Measurements from ENCODE around the gene MRPL53. TPM values are rescaled to one million over a fixed set of nuclear protein-coding genes. Genes with fewer than 3 reads are reported as not detected.
"Not testable (repeated sequence)": the region's sequence is repeated elsewhere in the genome, so short reads cannot be mapped to it uniquely, and the experiment has no call there.

MRPL53 gene
- total RNA-seq, 1 experiment from 2014 or later, result 65.4 TPM

DNA sequence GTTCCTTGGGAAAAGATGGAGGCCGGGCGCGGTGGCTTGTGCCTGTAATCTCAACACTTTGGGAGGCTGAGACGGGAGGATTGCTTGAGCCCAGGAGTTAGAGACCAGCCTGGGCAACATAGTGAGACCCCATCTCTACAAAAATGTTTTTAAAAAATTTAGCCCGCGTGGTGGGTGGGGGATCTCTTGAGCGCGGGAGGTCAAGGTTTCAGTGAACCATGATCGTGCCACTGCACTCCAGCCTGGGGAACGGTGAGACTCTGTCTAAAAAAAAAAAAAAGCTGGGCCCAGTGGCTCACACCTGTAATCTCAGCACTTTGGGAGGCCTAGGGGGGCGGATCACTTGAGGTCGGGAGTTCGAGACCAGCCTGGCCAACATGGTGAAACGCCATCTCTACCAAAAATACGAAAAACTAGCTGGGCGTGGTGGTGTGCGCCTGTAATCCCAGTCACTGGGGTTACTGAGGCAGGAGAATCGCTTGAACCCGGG lies 11.2 kb upstream of the MRPL53 start:
- DNase-seq (ENCODE audit: low read depth, low spot score); ATAC-seq; H4K20me1 ChIP-seq (ENCODE audit: insufficient read depth); H2AFZ ChIP-seq (ENCODE audit: low read depth, low read length, poor library complexity, severe bottlenecking); BruUV-seq (replicated peaks); H3K9me3 ChIP-seq (ENCODE audit: control insufficient read depth in 1 of 2, insufficient read depth in 1 of 2, low read depth in 1 of 2, low read length in 2 of 2); H3K9me2 ChIP-seq (ENCODE audit: insufficient read depth); H3K27me3 ChIP-seq (ENCODE audit: insufficient read depth, low read length): not testable (repeated sequence)
- Histone ChIP-seq H3K9ac (ENCODE audit: low read length) (peak overlapping the region; percentile 86), H3K79me2 (ENCODE audit: insufficient read depth, low read length) (peaks cover 31% of the 10 kb centered on the region), H3K36me3 (ENCODE audit: control insufficient read depth in 1 of 2, insufficient read depth in 2 of 2, low read length in 2 of 2) (peaks cover 11 to 13% of the 10 kb centered on the region in 2 experiments; a peak in 3 of 4 replicates), H3K4me1 (ENCODE audit: control insufficient read depth in 1 of 2, insufficient read depth in 2 of 2, low read length in 2 of 2) (peaks cover 12 to 25% of the 10 kb centered on the region in 2 experiments), H3K4me3 (replicated peaks in 1 of 2; ENCODE audit: low read depth in 1 of 2, low read length in 2 of 2) (peak overlapping the region; percentile 61 to 95), H3K4me2 (ENCODE audit: low read length) (peak overlapping the region; percentile 66), H3K27ac (ENCODE audit: low read depth, low read length) (peak overlapping the region; percentile 90)
- ChIA-PET RAD21 (ENCODE audit: low non-redundant PET in 1 of 2, low total read pairs in 2 of 2, uncharacterized antibody in 2 of 2, unreplicated experiment in 2 of 2) (interaction anchor here in 1 of 2 experiments (1.2 kb wide), 1 partner anchor 48 kb away, joined by 3 read pairs; no protein-coding TSS in a partner anchor), POLR2A (interaction anchor here (0.8 kb wide), 1 partner anchor 26 kb away, joined by 3 read pairs; the partner anchor contains the start of gene WBP1), CTCF (interaction anchor here (1.2 to 2.3 kb wide), 5 partner anchors 9 to 48 kb away, joined by 3 to 12 read pairs (median 10); partner anchors contain the start of genes INO80B and MRPL53)
- intact Hi-C loops (cut with micrococcal nuclease), result loop anchor here (1.0 to 2.0 kb wide), 6 partner anchors 19 to 104 kb away; partner anchors contain the start of genes AUP1, HTRA2, INO80B and WBP1

DNA sequence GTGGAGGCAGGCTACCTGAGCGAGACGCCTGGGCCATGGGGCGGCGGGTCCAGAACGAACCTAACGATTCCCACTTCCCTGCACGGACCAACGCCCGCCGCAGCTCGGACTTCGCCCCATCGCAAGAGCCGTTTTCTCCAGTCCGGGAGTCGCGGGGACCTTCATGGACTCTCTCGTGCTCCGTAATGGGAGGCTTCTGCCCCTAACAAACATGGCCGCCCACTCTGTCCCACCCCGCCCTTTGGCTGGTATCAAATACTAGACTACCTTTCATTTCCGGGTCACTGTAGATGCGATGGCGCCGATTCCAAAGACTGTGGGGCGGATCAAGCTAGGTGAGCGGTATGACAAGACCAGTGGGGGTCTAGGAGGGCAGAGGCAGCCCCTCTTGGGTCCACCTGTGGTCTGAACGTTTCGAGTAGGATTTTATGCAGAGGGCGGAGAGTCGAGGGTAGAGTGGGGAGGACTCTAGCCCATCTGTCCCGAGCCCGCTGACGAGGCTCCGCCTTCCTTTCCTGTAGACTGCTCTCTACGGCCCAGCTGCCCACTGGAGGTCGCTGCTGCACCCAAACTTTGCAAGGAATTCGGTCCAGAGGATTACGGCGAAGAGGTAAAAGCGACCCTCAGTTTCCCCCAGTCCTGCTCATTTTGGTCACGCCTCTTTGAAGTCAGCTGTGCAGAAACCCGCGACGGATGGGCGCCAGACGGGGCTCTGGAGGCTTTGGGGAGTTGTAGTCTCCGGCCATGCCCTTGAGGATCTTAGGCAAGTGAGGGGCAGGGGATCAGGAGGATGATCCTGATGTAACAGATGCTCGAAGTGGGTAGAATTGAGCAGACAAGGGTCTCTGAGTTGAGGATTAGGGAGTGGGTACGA lies 10.6 kb upstream of the MRPL53 start, which contains the start of the genes CCDC142 and TTC31:
Gene CCDC142, minus strand, starts transcription at position 198 of the 874 bp plus-strand sequence. Its CDS starts 161 bp downstream, at position 37.
Gene TTC31, plus strand, starts transcription at position 281 of the 874 bp plus-strand sequence. Its CDS starts 15 bp downstream, at position 296.
- ATAC-seq (peak; percentile 92), DNase-seq (ENCODE audit: low read depth, low spot score) (peak; percentile 91)
- Histone ChIP-seq H3K4me2 (ENCODE audit: low read length) (peak within 1 kb of the TSS; percentile 66), H3K27me3 (ENCODE audit: insufficient read depth, low read length) (no peaks in the 10 kb centered on the region), H3K79me2 (ENCODE audit: insufficient read depth, low read length) (peaks cover 31% of the 10 kb centered on the region), H3K9me3 (ENCODE audit: control insufficient read depth in 1 of 2, insufficient read depth in 1 of 2, low read depth in 1 of 2, low read length in 2 of 2) (no peaks in the 10 kb centered on the region), H3K9me2 (ENCODE audit: insufficient read depth) (no peaks in the 10 kb centered on the region), H3K9ac (ENCODE audit: low read length) (peak within 1 kb of the TSS; percentile 86), H2AFZ (ENCODE audit: low read depth, low read length, poor library complexity, severe bottlenecking) (no peak within 1 kb of the TSS), H3K4me1 (ENCODE audit: control insufficient read depth in 1 of 2, insufficient read depth in 2 of 2, low read length in 2 of 2) (peaks cover 12 to 20% of the 10 kb centered on the region in 2 experiments), H3K36me3 (ENCODE audit: control insufficient read depth in 1 of 2, insufficient read depth in 2 of 2, low read length in 2 of 2) (peaks cover 11 to 13% of the 10 kb centered on the region in 2 experiments; a peak in 3 of 4 replicates), H3K4me3 (replicated peaks in 1 of 2; ENCODE audit: low read depth in 1 of 2, low read length in 2 of 2) (peak within 1 kb of the TSS; percentile 61 to 95), H3K27ac (ENCODE audit: low read depth, low read length) (peak within 1 kb of the TSS; percentile 90), H4K20me1 (ENCODE audit: insufficient read depth) (no peaks in the 10 kb centered on the region)
- ChIA-PET POLR2A (interaction anchor here (0.6 to 3.5 kb wide), 4 partner anchors 11 to 31 kb away, joined by 3 to 25 read pairs (median 4); partner anchors contain the start of genes INO80B, MRPL53 and WBP1), RAD21 (ENCODE audit: low non-redundant PET in 1 of 2, low total read pairs in 2 of 2, uncharacterized antibody in 2 of 2, unreplicated experiment in 2 of 2) (interaction anchor here in 1 of 2 experiments (0.8 to 1.0 kb wide), 2 partner anchors 47 to 105 kb away, joined by 3 read pairs; partner anchors contain the start of genes AUP1 and HTRA2), CTCF (interaction anchor here (0.8 to 2.3 kb wide), 8 partner anchors 9 to 62 kb away, joined by 3 to 12 read pairs (median 8); partner anchors contain the start of genes INO80B and MRPL53)
- intact Hi-C loops (cut with micrococcal nuclease), result loop anchor here (1.0 to 2.0 kb wide), 6 partner anchors 20 to 104 kb away; partner anchors contain the start of genes AUP1, HTRA2, INO80B and WBP1
- TSS peak; percentile 93 for BruUV-seq (replicated peaks)
- TF ChIP-seq EZH2phosphoT487 (IDR thresholded peaks at IDR 0.05; ENCODE audit: borderline replicate concordance) (no peak), EGR1 (IDR thresholded peaks at IDR 0.05; ENCODE audit: low read depth) (peak; percentile 76), FOSL1 (IDR thresholded peaks at IDR 0.05; ENCODE audit: low read depth) (no peak), POLR2AphosphoS5 (IDR thresholded peaks at IDR 0.05; ENCODE audit: low read depth, low read length) (peak; percentile 79), SIN3A (IDR thresholded peaks at IDR 0.05; ENCODE audit: low read depth) (peak; percentile 82; the same call in 1 of the 2 replicates), YY1 (IDR thresholded peaks at IDR 0.05; ENCODE audit: extremely low read depth, insufficient replicate concordance, low read depth, low read length) (peak; percentile 100), ZFX (IDR thresholded peaks at IDR 0.05) (peak; percentile 75; the same call in 1 of the 2 replicates), RAD21 (IDR thresholded peaks at IDR 0.05; ENCODE audit: low read depth) (peak; percentile 84), CBX3 (IDR thresholded peaks at IDR 0.05; ENCODE audit: low read depth) (peak; percentile 50), SP1 (IDR thresholded peaks at IDR 0.05; ENCODE audit: low read depth) (peak; percentile 86), POLR2A (IDR thresholded peaks at IDR 0.05; ENCODE audit: borderline replicate concordance, extremely low read depth, insufficient read depth, insufficient read length) (peak; percentile 58)
- TF ChIP-seq, protein P1, sequence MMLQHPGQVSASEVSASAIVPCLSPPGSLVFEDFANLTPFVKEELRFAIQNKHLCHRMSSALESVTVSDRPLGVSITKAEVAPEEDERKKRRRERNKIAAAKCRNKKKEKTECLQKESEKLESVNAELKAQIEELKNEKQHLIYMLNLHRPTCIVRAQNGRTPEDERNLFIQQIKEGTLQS (IDR thresholded peaks at IDR 0.05), result no peak
- TF ChIP-seq, protein P2, sequence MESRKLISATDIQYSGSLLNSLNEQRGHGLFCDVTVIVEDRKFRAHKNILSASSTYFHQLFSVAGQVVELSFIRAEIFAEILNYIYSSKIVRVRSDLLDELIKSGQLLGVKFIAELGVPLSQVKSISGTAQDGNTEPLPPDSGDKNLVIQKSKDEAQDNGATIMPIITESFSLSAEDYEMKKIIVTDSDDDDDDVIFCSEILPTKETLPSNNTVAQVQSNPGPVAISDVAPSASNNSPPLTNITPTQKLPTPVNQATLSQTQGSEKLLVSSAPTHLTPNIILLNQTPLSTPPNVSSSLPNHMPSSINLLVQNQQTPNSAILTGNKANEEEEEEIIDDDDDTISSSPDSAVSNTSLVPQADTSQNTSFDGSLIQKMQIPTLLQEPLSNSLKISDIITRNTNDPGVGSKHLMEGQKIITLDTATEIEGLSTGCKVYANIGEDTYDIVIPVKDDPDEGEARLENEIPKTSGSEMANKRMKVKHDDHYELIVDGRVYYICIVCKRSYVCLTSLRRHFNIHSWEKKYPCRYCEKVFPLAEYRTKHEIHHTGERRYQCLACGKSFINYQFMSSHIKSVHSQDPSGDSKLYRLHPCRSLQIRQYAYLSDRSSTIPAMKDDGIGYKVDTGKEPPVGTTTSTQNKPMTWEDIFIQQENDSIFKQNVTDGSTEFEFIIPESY (IDR thresholded peaks at IDR 0.05; ENCODE audit: extremely low read depth, insufficient replicate concordance, low read length), result peak; percentile 86
